HepG2 (cell line): ENCODE data around the gene RAB34. TPM values are rescaled to one million over a fixed set of nuclear protein-coding genes. Genes with fewer than 3 reads are reported as not detected.

Experiments used
- ARNTL ChIP-seq: sonication (generic); formaldehyde crosslinking; IDR thresholded peaks from 2 replicates; pipeline ENCODE4 v1.4.0; 2020; ENCODE audit warnings: mild to moderate bottlenecking, missing genetic modification reagents
- ATF2 ChIP-seq: sonication (generic); formaldehyde crosslinking; IDR thresholded peaks from 2 replicates; pipeline ENCODE4 v1.4.0; 2020; ENCODE audit warnings: missing genetic modification reagents
- ATF3 ChIP-seq: sonication (generic); formaldehyde crosslinking; IDR thresholded peaks from 2 replicates; pipeline ENCODE4 v1.4.0; 2020; ENCODE audit warnings: missing genetic modification reagents
- BORCS8-MEF2B ChIP-seq: sonication (generic); formaldehyde crosslinking; IDR thresholded peaks from 2 replicates; pipeline ENCODE4 v1.8.0; 2022; ENCODE audit warnings: mild to moderate bottlenecking, missing genetic modification reagents
- DR1 ChIP-seq: sonication (generic); formaldehyde crosslinking; IDR thresholded peaks from 2 replicates; pipeline ENCODE4 v1.8.0; 2021; ENCODE audit warnings: mild to moderate bottlenecking, missing genetic modification reagents, inconsistent platforms
- FOSL1 ChIP-seq: sonication (generic); formaldehyde crosslinking; IDR thresholded peaks from 2 replicates; pipeline ENCODE4 v1.9.0; 2021; ENCODE audit warnings: missing genetic modification reagents, borderline replicate concordance
- GATAD2A ChIP-seq: IDR thresholded peaks from 2 replicates; pipeline ENCODE4 v1.6.1; 2016
- NAIF1 ChIP-seq: sonication (generic); formaldehyde crosslinking; IDR thresholded peaks from 2 replicates; pipeline ENCODE4 v1.5.0; 2020; ENCODE audit warnings: mild to moderate bottlenecking, missing genetic modification reagents, borderline replicate concordance
- NFKB2 ChIP-seq: sonication (generic); formaldehyde crosslinking; IDR thresholded peaks from 2 replicates; pipeline ENCODE4 v1.4.0; 2020; ENCODE audit warnings: missing genetic modification reagents, borderline replicate concordance
- POLR2A ChIP-seq, 2 experiments: IDR thresholded peaks; 2 replicates each; pipeline ENCODE4 v1.6.1; 2011; ENCODE audit warnings: low read depth in 2 of 2, low read length in 2 of 2, mild to moderate bottlenecking in 1 of 2, moderate library complexity in 1 of 2; ENCODE audit not compliant: insufficient read depth in 1 of 2
- RARA ChIP-seq: IDR thresholded peaks from 2 replicates; pipeline ENCODE4 v1.6.1; 2016; ENCODE audit warnings: missing genetic modification reagents, missing compliant biosample characterization
- U2AF2 ChIP-seq: fragments of 200-400 bp; formaldehyde crosslinking; IDR thresholded peaks from 2 replicates; pipeline ENCODE4 v1.6.1; 2017; ENCODE audit warnings: low read depth, mild to moderate bottlenecking, low read length
- ZBTB26 ChIP-seq: IDR thresholded peaks from 2 replicates; pipeline ENCODE4 v1.6.1; 2016; ENCODE audit warnings: missing compliant biosample characterization, missing genetic modification reagents, borderline replicate concordance
- ZNF251 ChIP-seq: sonication (generic); formaldehyde crosslinking; IDR thresholded peaks from 2 replicates; pipeline ENCODE4 v1.9.0; 2021; ENCODE audit warnings: mild to moderate bottlenecking, missing genetic modification reagents
- ZNF263 ChIP-seq: sonication (generic); formaldehyde crosslinking; IDR thresholded peaks from 2 replicates; pipeline ENCODE4 v1.4.0; 2020; ENCODE audit warnings: missing genetic modification reagents
- ZNF30 ChIP-seq: sonication (generic); formaldehyde crosslinking; IDR thresholded peaks from 2 replicates; pipeline ENCODE4 v1.5.0; 2020; ENCODE audit warnings: mild to moderate bottlenecking, missing genetic modification reagents
- ZNF317 ChIP-seq: sonication (generic); formaldehyde crosslinking; IDR thresholded peaks from 2 replicates; pipeline ENCODE4 v1.5.0; 2020; ENCODE audit warnings: mild to moderate bottlenecking, missing genetic modification reagents
- ZNF337 ChIP-seq: sonication (generic); formaldehyde crosslinking; IDR thresholded peaks from 2 replicates; pipeline ENCODE4 v1.5.1; 2020; ENCODE audit warnings: missing genetic modification reagents, low read depth, mild to moderate bottlenecking, borderline replicate concordance
- ZNF33B ChIP-seq: sonication (generic); formaldehyde crosslinking; IDR thresholded peaks from 2 replicates; pipeline ENCODE4 v1.5.1; 2020; ENCODE audit warnings: mild to moderate bottlenecking, missing genetic modification reagents
- ZNF432 ChIP-seq: sonication (generic); formaldehyde crosslinking; IDR thresholded peaks from 2 replicates; pipeline ENCODE4 v1.5.0; 2020; ENCODE audit warnings: missing genetic modification reagents, mild to moderate bottlenecking, borderline replicate concordance
- ZNF557 ChIP-seq: sonication (generic); formaldehyde crosslinking; IDR thresholded peaks from 2 replicates; pipeline ENCODE4 v1.4.0; 2020; ENCODE audit warnings: missing genetic modification reagents
- ZNF746 ChIP-seq: sonication (generic); formaldehyde crosslinking; IDR thresholded peaks from 2 replicates; pipeline ENCODE4 v1.8.0; 2022; ENCODE audit warnings: mild to moderate bottlenecking, missing genetic modification reagents
- ZNF772 ChIP-seq: sonication (generic); formaldehyde crosslinking; IDR thresholded peaks from 2 replicates; pipeline ENCODE4 v1.5.0; 2020; ENCODE audit warnings: mild to moderate bottlenecking, missing genetic modification reagents
- ZNF773 ChIP-seq: sonication (generic); formaldehyde crosslinking; IDR thresholded peaks from 2 replicates; pipeline ENCODE4 v1.4.0; 2020; ENCODE audit warnings: missing genetic modification reagents, borderline replicate concordance
- ZNF784 ChIP-seq: sonication (generic); formaldehyde crosslinking; IDR thresholded peaks from 2 replicates; pipeline ENCODE4 v1.5.1; 2020; ENCODE audit warnings: missing genetic modification reagents, mild to moderate bottlenecking, borderline replicate concordance
- polyA plus RNA-seq, 8 experiments: library from polyadenylated mRNA; depleted of rRNA in 3 of 8; stranded (reverse) in 7 of 8; unstranded in 1 of 8; fragments of >200 nt; fragmentation: Illumina TruSeq in 4 of 8; extraction: Trizol in 4 of 8; gene quantifications; 2 replicates each; pipeline versions ENCODE4 v1.2.1 to v1.2.3, GENCODE V29; 2011 to 2016; ENCODE audit warnings: low read depth in 4 of 8, missing spikeins in 1 of 8, mixed read lengths in 1 of 8; ENCODE audit not compliant: insufficient read depth in 1 of 8
- total RNA-seq, 5 experiments: library from RNA; depleted of rRNA; stranded (reverse); fragments of >200 nt; fragmentation: Illumina TruSeq; extraction: Trizol; gene quantifications; 2 replicates each; pipeline ENCODE4 v1.2.3, GENCODE V29; 2016; ENCODE audit warnings: low read depth in 1 of 5

Gene RAB34
- total and polyA plus RNA-seq, 2 of the 13 experiments (the other 11 are each of a cell fraction or from before 2014, with no cell fraction given) = 0.49 TPM; not detected in 1

- TF ChIP-seq ATF2 (CRISPR knock-in tag) = peak; percentile 50; the same call in 1 of the 2 replicates
- no peak for TF ChIP-seq ZBTB26 (CRISPR knock-in tag)
- TF ChIP-seq POLR2A (IDR thresholded peaks at IDR 0.05; ENCODE audit: insufficient read depth in 1 of 2, low read depth in 2 of 2, low read length in 2 of 2) = peak; percentile 53 to 84
- no peak for TF ChIP-seq ZNF773 (CRISPR knock-in tag)
- TF ChIP-seq ARNTL (CRISPR knock-in tag) = peak; percentile 17
- 0 out of 2 replicates have a peak, but pooled peaks have one; percentile 6 for TF ChIP-seq DR1 (CRISPR knock-in tag)
- TF ChIP-seq NFKB2 (CRISPR knock-in tag) = no peak; the same call in 1 of the 2 replicates
- no peak; the same call in 1 of the 2 replicates for TF ChIP-seq ZNF772 (CRISPR knock-in tag)
- TF ChIP-seq ATF3 (CRISPR knock-in tag) = no peak; the same call in 1 of the 2 replicates
- no peak for TF ChIP-seq BORCS8-MEF2B
- TF ChIP-seq ZNF432 (CRISPR knock-in tag) = no peak
- TF ChIP-seq ZNF317 = no peak
- TF ChIP-seq RARA = no peak
- TF ChIP-seq ZNF263 (CRISPR knock-in tag) = peak; percentile 27; the same call in 1 of the 2 replicates
- no peak for TF ChIP-seq U2AF2
- peak; percentile 71; the same call in 1 of the 2 replicates for TF ChIP-seq ZNF251 (CRISPR knock-in tag)
- no peak for TF ChIP-seq NAIF1
- no peak; the same call in 1 of the 2 replicates for TF ChIP-seq ZNF746 (CRISPR knock-in tag)
- TF ChIP-seq GATAD2A = peak; percentile 56; the same call in 1 of the 2 replicates
- TF ChIP-seq FOSL1 (CRISPR knock-in tag) = no peak
- TF ChIP-seq ZNF784 (CRISPR knock-in tag) = no peak
- no peak for TF ChIP-seq ZNF337 (CRISPR knock-in tag)
- no peak for TF ChIP-seq ZNF33B (CRISPR knock-in tag)
- no peak for TF ChIP-seq ZNF30 (CRISPR knock-in tag)
- TF ChIP-seq ZNF557 (CRISPR knock-in tag) = no peak
Measured at GRCh38 chr17:28726627-28727491, 9.2 kb upstream of the RAB34 start (continued).
